ENCODE data around the gene PDE3A.

Gene PDE3A

GRCh38 chr12:20495997-20496396 is 127.7 kb downstream of the PDE3A start:
- DNase-seq (ENCODE audit: low spot score): no peak

GRCh38 chr12:20497707-20498106 is 129.4 kb downstream of the PDE3A start:
- no peak for DNase-seq (ENCODE audit: low spot score)

DNA sequence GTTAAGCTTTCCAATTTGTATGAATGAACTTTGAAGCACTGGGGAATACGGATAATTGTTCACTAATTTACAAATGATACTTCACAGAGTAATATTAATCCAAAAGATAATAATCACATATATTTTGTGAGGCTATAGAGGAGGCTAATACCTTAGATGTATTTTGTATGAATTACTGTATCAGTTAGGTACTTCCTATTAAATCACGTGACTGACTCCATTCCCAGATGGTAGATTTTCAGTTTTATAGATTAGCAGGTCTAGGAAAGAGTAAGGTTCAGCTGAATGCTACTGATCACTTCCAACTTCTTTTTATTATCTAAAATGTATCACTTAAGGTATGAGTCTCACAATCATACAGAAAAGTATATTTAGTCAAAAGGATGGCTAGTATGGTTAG is 133.6 kb downstream of the PDE3A start:
- DNase-seq (ENCODE audit: low spot score): no peak

GRCh38 chr12:20503858-20504257 is 135.5 kb downstream of the PDE3A start:
- DNase-seq (ENCODE audit: low spot score): no peak

- no peak for DNase-seq (ENCODE audit: low spot score)
These were observed 136.7 kb downstream of the PDE3A start for GRCh38 chr12:20505056-20505455.

- DNase-seq (ENCODE audit: low spot score): no peak
These were observed 138.7 kb downstream of the PDE3A start for GRCh38 chr12:20507056-20507455.

DNA sequence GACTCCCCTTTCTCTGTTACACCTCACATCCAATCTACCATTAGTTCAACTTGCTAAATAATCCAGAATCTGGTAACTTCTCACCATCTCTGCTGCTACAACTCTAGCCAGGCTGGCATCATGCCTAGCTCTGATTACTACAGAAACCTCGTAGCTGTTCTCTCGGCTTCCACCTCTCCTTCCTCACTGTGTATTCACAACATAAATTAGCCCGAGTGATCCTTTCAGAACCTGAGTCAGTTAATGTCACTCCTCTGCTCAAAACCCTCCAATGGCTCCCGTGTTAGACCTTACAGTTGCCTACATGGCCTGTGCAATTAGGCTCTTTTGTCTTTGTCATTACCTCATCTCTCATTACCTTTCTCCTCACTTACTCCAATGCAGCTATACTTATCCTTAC is 139.4 kb downstream of the PDE3A start:
- DNase-seq (ENCODE audit: low spot score): no peak

DNA sequence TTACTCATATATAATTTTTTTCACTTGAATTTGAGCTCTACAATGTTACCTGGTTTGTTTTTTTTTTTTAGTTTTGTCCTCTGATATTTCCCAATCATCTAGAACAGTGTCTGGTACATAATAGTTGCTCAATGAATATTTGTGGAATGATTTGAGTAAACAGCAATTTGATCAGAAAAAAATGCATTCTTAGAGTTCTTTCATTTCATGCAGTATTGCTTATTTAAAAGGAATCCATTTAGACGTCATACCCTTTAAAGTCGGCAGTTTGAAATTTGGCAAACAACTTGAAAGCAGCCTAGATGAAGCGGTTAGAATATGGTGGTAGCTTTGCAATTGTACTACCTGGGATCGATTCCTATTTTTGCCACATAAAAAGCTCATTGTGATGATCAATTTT is 140.0 kb downstream of the PDE3A start:
- DNase-seq (ENCODE audit: low spot score): no peak

GRCh38 chr12:20508962-20509361 is 140.6 kb downstream of the PDE3A start:
- DNase-seq (ENCODE audit: low spot score): no peak

DNA sequence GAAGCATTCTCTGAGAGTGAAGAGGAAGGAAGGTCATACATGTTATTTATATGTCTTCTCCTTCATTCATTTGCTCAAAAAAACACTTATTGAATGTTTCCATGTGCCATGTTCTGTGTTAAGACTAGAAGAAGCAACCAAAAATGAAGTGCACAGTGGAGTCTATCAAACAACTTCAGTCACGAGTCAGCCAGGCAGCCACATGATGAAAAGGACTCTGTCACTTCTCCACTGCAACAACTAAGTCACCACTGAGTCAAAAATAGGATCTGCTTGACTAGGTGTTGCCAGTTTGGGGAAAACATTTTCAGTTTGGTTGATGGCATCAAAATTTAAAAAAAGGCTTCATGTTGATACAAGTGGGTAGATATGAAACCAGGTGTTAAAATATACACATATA is 142.5 kb downstream of the PDE3A start:
- DNase-seq (ENCODE audit: low spot score): no peak

- DNase-seq (ENCODE audit: low spot score): no peak
These were observed 144.9 kb downstream of the PDE3A start for GRCh38 chr12:20513189-20513588.

DNA sequence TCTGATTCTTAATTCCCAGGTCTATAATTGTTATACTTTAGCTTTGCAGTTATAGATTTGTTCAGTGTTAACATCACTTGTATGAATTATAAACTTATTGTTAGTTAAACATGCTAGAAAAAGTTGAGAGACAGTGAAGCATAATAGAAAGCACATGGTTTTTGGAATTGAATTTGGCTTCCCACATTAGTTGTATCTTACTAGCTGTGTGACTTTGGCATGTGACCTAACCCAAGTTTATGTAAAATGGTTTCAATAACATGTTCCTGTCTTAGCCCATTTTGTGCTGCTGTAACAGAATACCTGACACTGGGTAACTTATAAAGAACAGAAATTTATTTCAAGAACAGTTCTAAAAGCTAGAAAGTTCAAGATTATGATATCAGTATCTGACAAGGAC is 146.3 kb downstream of the PDE3A start:
- no peak for DNase-seq (ENCODE audit: low spot score)

DNA sequence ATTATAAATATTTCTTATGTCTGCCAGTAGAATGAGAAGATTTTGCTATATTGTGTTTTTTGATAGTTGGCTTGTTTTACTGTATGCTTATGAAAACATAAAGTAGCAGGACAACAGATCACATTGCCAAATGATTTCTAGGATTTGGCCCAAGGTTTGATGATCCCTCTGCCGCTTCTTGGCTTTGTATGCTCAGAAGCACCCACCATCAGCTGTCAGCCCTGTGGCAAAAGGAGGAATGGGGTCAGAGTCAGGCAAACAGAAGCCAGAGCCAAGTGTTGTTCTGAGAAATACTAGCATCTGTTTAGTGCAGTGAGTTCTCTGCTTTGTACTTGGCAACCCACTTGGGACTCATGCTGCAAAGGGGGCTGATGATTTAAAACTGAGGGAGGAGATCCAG is 152.2 kb downstream of the PDE3A start:
- no peak for DNase-seq (ENCODE audit: low spot score)

DNA sequence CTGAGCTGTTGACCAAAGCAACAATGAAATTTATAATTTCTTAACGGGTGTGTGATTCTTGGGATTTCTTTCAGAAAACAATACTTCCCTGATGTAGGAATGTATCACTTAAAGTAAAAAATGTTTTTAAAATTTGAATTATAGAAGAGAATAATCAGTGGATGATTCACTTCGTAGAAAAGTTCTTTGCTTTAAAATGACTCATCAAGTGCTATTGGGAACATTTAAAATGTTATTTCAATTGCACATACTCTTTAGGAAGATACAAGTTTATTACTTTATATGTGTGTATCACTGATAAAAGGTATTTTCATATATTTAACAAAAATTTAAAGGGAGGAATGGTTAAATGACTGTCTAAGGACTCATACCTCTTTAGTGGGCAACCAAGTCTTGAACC is 155.3 kb downstream of the PDE3A start:
- DNase-seq (ENCODE audit: low spot score): no peak

DNA sequence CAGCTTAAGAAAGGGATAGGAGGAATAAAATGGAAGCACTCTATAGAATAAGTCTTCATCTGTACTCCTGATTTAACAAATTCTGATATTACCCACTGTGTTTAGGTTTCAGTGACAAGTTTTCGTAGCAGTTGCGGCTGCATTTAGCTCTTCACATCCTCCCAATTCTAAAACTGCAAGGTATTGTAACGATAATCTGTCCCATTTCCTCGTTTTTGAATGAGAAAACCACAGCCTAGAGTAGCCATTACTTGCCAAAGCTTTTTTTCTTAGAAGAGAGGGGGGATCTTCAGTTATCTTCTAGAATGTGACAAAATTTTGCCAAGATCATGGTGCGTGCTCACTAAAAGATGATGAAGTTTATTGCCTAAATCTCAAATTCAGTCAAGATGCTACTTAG is 155.8 kb downstream of the PDE3A start:
- DNase-seq (ENCODE audit: low spot score): no peak

DNA sequence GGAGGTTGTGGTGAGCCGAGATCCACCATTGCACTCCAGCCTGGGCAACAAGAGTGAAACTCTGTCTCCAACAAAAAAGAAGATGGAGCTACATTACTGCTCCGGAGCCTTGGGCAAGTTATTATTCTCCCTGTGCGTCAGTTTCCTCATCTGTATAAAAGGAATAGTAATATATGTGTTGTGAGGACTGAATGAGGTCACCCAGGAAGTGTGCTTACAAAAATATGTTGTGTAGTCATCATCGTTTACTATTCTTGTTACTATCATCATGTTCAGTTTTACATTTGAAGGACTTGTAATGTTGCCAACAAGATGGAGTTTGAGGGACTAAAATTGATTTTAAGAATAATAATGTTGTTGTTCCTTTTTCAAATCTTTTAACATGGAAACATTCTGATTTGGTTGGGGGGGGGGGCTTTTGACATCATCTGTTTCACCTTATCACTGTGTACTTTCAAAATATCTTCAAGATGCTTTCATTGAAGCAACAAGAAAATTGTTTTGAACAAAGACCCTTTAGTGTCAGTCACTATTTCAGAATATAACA is 156.8 kb downstream of the PDE3A start:
- no peak for DNase-seq (ENCODE audit: low spot score)

DNA sequence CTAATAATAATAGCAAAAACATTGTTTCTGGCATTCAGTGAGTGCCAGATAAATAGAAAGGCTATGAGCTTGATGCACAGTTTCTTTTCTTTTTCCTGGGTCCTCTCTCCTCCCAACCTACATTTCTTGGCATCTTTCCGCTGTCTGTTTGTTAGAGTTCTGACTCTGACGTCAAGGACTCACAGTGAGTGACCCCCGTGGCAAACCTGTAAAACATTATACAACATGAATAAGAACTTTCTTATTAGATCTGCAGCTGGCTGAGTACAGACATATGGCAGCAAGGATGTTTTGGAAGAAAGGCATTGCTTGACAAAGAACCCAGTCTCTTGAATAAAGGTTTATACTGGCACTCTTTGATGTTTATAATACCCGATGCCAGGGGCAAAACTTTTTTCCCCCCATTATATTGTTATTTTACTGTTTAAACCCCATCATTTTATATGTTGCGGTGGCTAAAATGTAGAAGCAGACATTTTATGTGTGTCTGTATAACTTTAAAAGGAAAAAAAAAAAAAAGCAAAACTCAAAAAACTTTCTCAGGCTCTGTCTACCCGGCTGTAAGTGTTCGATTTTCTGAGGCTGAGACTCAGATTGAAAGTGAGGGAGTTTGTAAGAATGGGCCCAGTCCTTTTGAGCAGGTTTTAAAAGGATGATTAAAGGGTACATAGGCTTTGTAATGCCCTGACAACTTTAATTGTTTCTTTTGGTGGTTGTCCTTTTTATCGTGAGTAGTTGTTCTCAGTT is 159.3 kb downstream of the PDE3A start:
- DNase-seq (ENCODE audit: low spot score): no peak

DNA sequence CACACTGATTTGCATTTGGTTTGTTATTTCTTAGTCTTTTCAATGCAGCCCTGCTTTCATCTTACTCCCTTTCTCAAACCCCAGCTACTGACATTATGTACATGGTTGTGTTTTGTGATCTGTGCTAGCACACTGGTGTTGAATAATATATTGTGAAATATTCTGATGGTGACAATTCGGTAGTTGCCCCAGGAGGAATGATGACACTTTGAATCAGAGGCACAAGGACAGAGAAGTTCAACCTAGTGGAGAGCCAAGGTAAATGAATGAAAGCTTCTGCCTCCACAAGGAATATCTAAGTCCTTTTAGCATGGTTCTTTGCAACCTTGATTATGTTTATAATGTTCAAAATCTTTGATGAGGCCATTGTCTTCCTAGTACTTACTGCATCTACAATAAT is 159.9 kb downstream of the PDE3A start:
- no peak for DNase-seq (ENCODE audit: low spot score)

GRCh38 chr12:20546267-20546666 is 177.9 kb downstream of the PDE3A start:
- no peak for DNase-seq (ENCODE audit: low spot score)

DNA sequence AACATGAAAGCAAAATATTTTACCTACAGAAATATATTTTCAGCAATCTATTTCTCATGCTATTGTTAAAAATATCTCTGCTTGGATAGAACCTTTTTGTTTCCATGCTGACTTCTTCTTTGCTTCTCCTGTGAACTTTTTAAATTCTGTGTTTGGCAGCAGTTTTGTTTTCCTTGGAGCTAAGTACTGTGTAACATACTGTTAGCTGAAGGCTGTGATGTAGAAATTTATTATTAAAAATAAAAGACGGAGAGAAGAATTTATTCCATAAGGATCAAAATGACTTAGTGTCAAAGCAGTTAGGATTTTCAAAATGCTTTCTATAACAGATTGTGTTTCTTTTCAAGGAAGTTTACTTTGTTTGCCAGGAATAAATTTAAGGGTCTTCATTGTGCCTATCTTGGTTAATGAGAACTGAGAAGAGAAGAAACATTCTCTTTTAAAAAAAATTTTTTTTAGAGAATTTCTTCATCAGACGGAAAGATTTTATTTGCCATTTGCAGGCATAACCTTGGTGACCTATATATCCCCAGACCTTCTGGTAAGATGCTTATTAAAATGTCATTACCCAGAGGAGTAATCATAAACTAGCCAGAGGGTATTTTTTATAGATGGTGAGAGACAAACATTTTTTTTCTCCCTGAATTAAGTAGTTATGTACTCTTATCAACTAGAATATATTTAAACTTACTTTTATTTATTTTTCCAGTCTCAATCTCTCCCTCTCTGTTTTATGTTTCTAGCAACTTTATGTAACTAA is 179.7 kb downstream of the PDE3A start:
- no peak for DNase-seq (ENCODE audit: low spot score)

DNA sequence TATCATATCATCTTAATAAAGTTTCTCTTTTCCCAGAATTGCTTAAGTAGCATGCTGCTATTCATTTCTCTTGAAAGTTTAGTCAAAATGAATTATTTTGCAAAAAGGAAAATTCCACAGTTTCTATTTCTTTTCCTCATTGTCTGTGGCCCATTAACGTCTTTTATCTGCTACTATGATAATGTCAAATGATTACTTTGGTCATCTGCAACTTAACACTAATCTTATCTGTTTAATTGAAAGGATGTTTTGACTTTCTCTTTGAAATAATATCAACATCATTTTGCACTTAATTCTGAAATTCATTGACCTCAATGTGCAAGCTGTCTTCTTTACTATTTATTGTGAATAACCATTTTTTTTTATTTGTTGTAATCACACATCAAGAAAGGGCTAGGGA is 180.3 kb downstream of the PDE3A start:
- DNase-seq (ENCODE audit: low spot score): no peak

DNA sequence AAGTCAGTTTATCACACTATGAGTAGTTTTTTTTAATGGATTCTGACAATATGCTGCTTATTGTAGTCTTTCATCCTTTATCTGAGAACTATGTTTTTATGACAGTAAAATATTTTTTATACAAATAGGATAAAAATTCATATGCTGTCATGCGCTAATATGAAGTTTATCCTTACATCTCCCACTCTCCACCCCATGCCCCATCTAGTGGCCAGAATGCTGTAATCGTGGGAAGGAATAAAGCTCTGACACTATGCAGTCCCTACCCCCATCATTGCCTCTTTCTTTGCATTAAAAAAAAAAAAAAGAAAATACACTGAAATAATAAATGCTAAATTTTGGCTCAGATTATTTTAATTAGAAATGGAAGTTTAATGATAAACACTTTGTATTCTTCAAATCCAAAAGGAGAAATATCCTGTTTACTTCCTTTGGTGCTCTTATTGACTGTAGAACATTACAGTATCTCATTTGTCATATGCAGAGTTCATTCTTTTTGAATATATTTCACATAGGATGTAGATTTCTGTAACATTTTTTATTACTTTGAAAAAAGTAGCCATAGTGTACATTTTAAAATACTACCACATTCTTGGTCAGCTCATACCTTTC is 180.9 kb downstream of the PDE3A start:
- no peak for DNase-seq (ENCODE audit: low spot score)

Data from ecto neural progenitor cell (in vitro differentiated cells).